Measurements from ENCODE around the gene SPATA20.
A peak's percentile ranks its signal among the peaks of the same experiment; 100 is the strongest.

Gene SPATA20

GRCh38 chr17:50547035-50547735, at the start of gene SPATA20:
TSS of gene SPATA20 (plus strand) at chr17:50547174. CDS start at chr17:50547209, 35 bp downstream.
- Histone ChIP-seq H3K79me2 (peaks cover 2% of the 10 kb centered on the region), H3K4me3 (ENCODE audit: low read depth, low read length) (peak within 1 kb of the TSS; percentile 44), H2AFZ (peak within 1 kb of the TSS; percentile 82), H3K36me3 (ENCODE audit: control insufficient read depth, insufficient read depth, low read length) (no peaks in the 10 kb centered on the region), H3K27me3 (ENCODE audit: control insufficient read depth, insufficient read depth, low read length) (no peaks in the 10 kb centered on the region), H3K9ac (peak within 1 kb of the TSS; percentile 70), H3K4me1 (peaks cover 34% of the 10 kb centered on the region), H3K27ac (peak within 1 kb of the TSS; percentile 58), H3K9me3 (ENCODE audit: control insufficient read depth, low read length) (no peaks in the 10 kb centered on the region), H3K4me2 (ENCODE audit: low read length) (peak within 1 kb of the TSS; percentile 61)
- TF ChIP-seq CTCF (IDR thresholded peaks at IDR 0.05), result peak; percentile 97

GRCh38 chr17:50498021-50498874, 48.7 kb upstream of the SPATA20 start:
- Histone ChIP-seq H3K36me3 (ENCODE audit: control insufficient read depth, insufficient read depth, low read length) (no peaks in the 10 kb centered on the region), H3K4me3 (ENCODE audit: low read depth, low read length) (no peak overlapping the region), H3K27ac (no peak overlapping the region), H3K9me3 (ENCODE audit: control insufficient read depth, low read length) (no peaks in the 10 kb centered on the region), H3K4me2 (ENCODE audit: low read length) (no peak overlapping the region), H3K4me1 (peaks cover under 1% of the 10 kb centered on the region), H3K79me2 (no peaks in the 10 kb centered on the region), H3K9ac (no peak overlapping the region), H2AFZ (no peak overlapping the region), H3K27me3 (ENCODE audit: control insufficient read depth, insufficient read depth, low read length) (no peaks in the 10 kb centered on the region)
- TF ChIP-seq CTCF (IDR thresholded peaks at IDR 0.05), result no peak

- H3K4me2 ChIP-seq (ENCODE audit: low read length), result no peak overlapping the region
- no peak overlapping the region for H3K9ac ChIP-seq
- peaks cover 7% of the 10 kb centered on the region for H3K4me1 ChIP-seq
- TF ChIP-seq CTCF (IDR thresholded peaks at IDR 0.05), result no peak
- H2AFZ ChIP-seq, result no peak overlapping the region
- H3K9me3 ChIP-seq (ENCODE audit: control insufficient read depth, low read length), result no peaks in the 10 kb centered on the region
- no peak overlapping the region for H3K27ac ChIP-seq
- no peaks in the 10 kb centered on the region for H3K79me2 ChIP-seq
- no peaks in the 10 kb centered on the region for H3K27me3 ChIP-seq (ENCODE audit: control insufficient read depth, insufficient read depth, low read length)
- no peak overlapping the region for H3K4me3 ChIP-seq (ENCODE audit: low read depth, low read length)
- no peaks in the 10 kb centered on the region for H3K36me3 ChIP-seq (ENCODE audit: control insufficient read depth, insufficient read depth, low read length)
These were observed 47.7 kb upstream of the SPATA20 start for GRCh38 chr17:50499270-50499669.

GRCh38 chr17:50499721-50500120, 47.3 kb upstream of the SPATA20 start:
- H3K36me3 ChIP-seq (ENCODE audit: control insufficient read depth, insufficient read depth, low read length), result no peaks in the 10 kb centered on the region
- H3K9ac ChIP-seq, result no peak overlapping the region
- no peak overlapping the region for H2AFZ ChIP-seq
- H3K27me3 ChIP-seq (ENCODE audit: control insufficient read depth, insufficient read depth, low read length), result no peaks in the 10 kb centered on the region
- peaks cover 7% of the 10 kb centered on the region for H3K4me1 ChIP-seq
- no peaks in the 10 kb centered on the region for H3K9me3 ChIP-seq (ENCODE audit: control insufficient read depth, low read length)
- H3K4me3 ChIP-seq (ENCODE audit: low read depth, low read length), result no peak overlapping the region
- TF ChIP-seq CTCF (IDR thresholded peaks at IDR 0.05), result no peak
- no peaks in the 10 kb centered on the region for H3K79me2 ChIP-seq
- H3K27ac ChIP-seq, result no peak overlapping the region
- no peak overlapping the region for H3K4me2 ChIP-seq (ENCODE audit: low read length)

Data from parathyroid adenoma (tissue), 2 donors.